CD4-positive, alpha-beta T cell treated with Interleukin-15 for 1 hour (primary cell): ENCODE results near the gene RNF157.

Experiments used
- DNase-seq: peaks from one replicate; pipeline ENCODE4 v3.0.0-alpha.2; 2020

RNF157 gene

GRCh38 chr17:76154936-76155845, 85.1 kb downstream of the RNF157 start:
- DNase-seq, result no peak

GRCh38 chr17:76154292-76154691, 86.0 kb downstream of the RNF157 start:
- no peak for DNase-seq

- DNase-seq, result no peak
Measured at GRCh38 chr17:76153640-76154039, 86.7 kb downstream of the RNF157 start.

GRCh38 chr17:76153202-76153601, 87.1 kb downstream of the RNF157 start:
- DNase-seq, result no peak

GRCh38 chr17:76152591-76152990, 87.7 kb downstream of the RNF157 start:
- DNase-seq, result no peak

GRCh38 chr17:76151896-76152454, 88.3 kb downstream of the RNF157 start:
- peak; percentile 49 for DNase-seq

GRCh38 chr17:76150712-76151622, 89.3 kb downstream of the RNF157 start:
- no peak for DNase-seq

- DNase-seq, result no peak
Measured at GRCh38 chr17:76149214-76149613, 91.1 kb downstream of the RNF157 start.

GRCh38 chr17:76148015-76148326, 92.3 kb downstream of the RNF157 start:
- DNase-seq, result no peak

- no peak for DNase-seq
Measured at GRCh38 chr17:76147211-76148014, 92.9 kb downstream of the RNF157 start.

GRCh38 chr17:76146053-76146851, 94.0 kb downstream of the RNF157 start:
- DNase-seq, result no peak

GRCh38 chr17:76145231-76146052, 94.9 kb downstream of the RNF157 start:
- peak; percentile 65 for DNase-seq

- no peak for DNase-seq
Measured at GRCh38 chr17:76142585-76143041, 97.7 kb downstream of the RNF157 start.

- DNase-seq, result no peak
Measured at GRCh38 chr17:76142039-76142584, 98.2 kb downstream of the RNF157 start.

- peak; percentile 96 for DNase-seq
Measured at GRCh38 chr17:76141212-76142038, 98.9 kb downstream of the RNF157 start, which contains the start of gene FOXJ1. Gene FOXJ1 (minus strand): TSS chr17:76141245. CDS start chr17:76140395, 850 bp downstream.

GRCh38 chr17:76140661-76141211, 99.6 kb downstream of the RNF157 start:
- no peak for DNase-seq

- peak; percentile 51 for DNase-seq
Measured at GRCh38 chr17:76139801-76140660, 100.3 kb downstream of the RNF157 start.
